Measurements from ENCODE around the gene GPRC5A.

GRCh38 chr12:12938541-12938940 is 47.2 kb downstream of the GPRC5A start:
- no peak for TF ChIP-seq CTCF (IDR thresholded peaks at IDR 0.05)
- no peak for TF ChIP-seq POLR2A (IDR thresholded peaks at IDR 0.05)

Data from breast epithelium (tissue), 3 donors.